Tibial nerve (tissue), 4 donors: Measurements from ENCODE around the gene TJP2. TPM values are rescaled to one million over a fixed set of nuclear protein-coding genes. Genes with fewer than 3 reads are reported as not detected.

Experiments
- DNase-seq, 2 donors: peaks; one replicate each; pipeline ENCODE4 v3.0.0-alpha.2; 2019; ENCODE audit warnings: low spot score in 2 of 2
- H3K27ac ChIP-seq, 4 donors: fragments of 200-600 bp; sonication (generic) in 3 of 4; one replicate each; pipeline ENCODE4 v1.5.1; 2017 to 2019; ENCODE audit warnings: mild to moderate bottlenecking in 1 of 4
- H3K27me3 ChIP-seq, 2 donors: fragments of 200-600 bp; sonication (generic) in 1 of 2; one replicate each; pipeline versions ENCODE4 v1.5.1 to v1.6.0; 2017 to 2019
- H3K36me3 ChIP-seq, 3 donors: fragments of 200-600 bp; sonication (generic); one replicate each; pipeline ENCODE4 v1.5.1; 2018 to 2019
- H3K4me1 ChIP-seq, 4 donors: fragments of 200-600 bp; sonication (generic) in 3 of 4; one replicate each; pipeline ENCODE4 v1.5.1; 2017 to 2019
- H3K4me3 ChIP-seq, 4 donors: fragments of 200-600 bp; sonication (generic) in 3 of 4; one replicate each; pipeline ENCODE4 v1.5.1; 2017 to 2019; ENCODE audit warnings: mild to moderate bottlenecking in 1 of 4, moderate library complexity in 1 of 4
- H3K9me3 ChIP-seq, 4 donors: fragments of 200-600 bp; sonication (generic) in 3 of 4; one replicate each; pipeline ENCODE4 v1.5.1; 2017 to 2019
- EP300 ChIP-seq, 2 donors: sonication (generic); formaldehyde crosslinking; IDR thresholded peaks; one replicate each; pipeline ENCODE4 v1.6.1; 2017; ENCODE audit warnings: antibody characterized with exemption in 2 of 2, mild to moderate bottlenecking in 1 of 2
- POLR2A ChIP-seq, 2 donors: fragments of 450-650 bp; IDR thresholded peaks; one replicate each; pipeline ENCODE4 v1.6.1; 2017; ENCODE audit warnings: antibody characterized with exemption in 2 of 2, mild to moderate bottlenecking in 2 of 2, moderate library complexity in 2 of 2
- WGBS, 2 donors: methylation state at CpG; one replicate each; pipeline ENCODE4 v1.1.5; 2018; 5-methylcytosine and 5-hydroxymethylcytosine counted together
- total RNA-seq, 4 donors: library from RNA; depleted of rRNA; stranded (reverse); fragments of >200 nt; gene quantifications; one replicate each; pipeline ENCODE4 v1.1.0, GENCODE V29; 2016
- TF ChIP-seq, protein P1 (sequence below), 5 experiments: fragments of 200-600 bp in 3 of 5; fragments of 450-650 bp in 2 of 5; sonication (generic) in 3 of 5; IDR thresholded peaks; one replicate each; pipeline ENCODE4 v1.5.1; 2016 to 2019; ENCODE audit warnings: antibody characterized with exemption in 5 of 5, mild to moderate bottlenecking in 3 of 5, moderate library complexity in 2 of 5

TJP2 gene
- total RNA-seq, 4 donors from 2014 or later, result 123 to 207 (median 182) TPM

GRCh38 chr9:69207503-69207902, 33.4 kb downstream of the TJP2 start:
- H3K4me1 ChIP-seq, result peaks cover 0 to 19% (median 0%) of the 10 kb centered on the region in 4 donors
- H3K27ac ChIP-seq, result no peak overlapping the region
- DNase-seq, result no peak
- no peaks in the 10 kb centered on the region for H3K9me3 ChIP-seq
- H3K36me3 ChIP-seq, result no peaks in the 10 kb centered on the region
- no peaks in the 10 kb centered on the region for H3K27me3 ChIP-seq
- 68% methylated on average over 6 of the region's 6 CpGs for WGBS, 2 donors
- no peak overlapping the region for H3K4me3 ChIP-seq
- no peak for TF ChIP-seq POLR2A (IDR thresholded peaks at IDR 0.05)
- no peak for TF ChIP-seq EP300 (IDR thresholded peaks at IDR 0.05)
- TF ChIP-seq, protein P1, sequence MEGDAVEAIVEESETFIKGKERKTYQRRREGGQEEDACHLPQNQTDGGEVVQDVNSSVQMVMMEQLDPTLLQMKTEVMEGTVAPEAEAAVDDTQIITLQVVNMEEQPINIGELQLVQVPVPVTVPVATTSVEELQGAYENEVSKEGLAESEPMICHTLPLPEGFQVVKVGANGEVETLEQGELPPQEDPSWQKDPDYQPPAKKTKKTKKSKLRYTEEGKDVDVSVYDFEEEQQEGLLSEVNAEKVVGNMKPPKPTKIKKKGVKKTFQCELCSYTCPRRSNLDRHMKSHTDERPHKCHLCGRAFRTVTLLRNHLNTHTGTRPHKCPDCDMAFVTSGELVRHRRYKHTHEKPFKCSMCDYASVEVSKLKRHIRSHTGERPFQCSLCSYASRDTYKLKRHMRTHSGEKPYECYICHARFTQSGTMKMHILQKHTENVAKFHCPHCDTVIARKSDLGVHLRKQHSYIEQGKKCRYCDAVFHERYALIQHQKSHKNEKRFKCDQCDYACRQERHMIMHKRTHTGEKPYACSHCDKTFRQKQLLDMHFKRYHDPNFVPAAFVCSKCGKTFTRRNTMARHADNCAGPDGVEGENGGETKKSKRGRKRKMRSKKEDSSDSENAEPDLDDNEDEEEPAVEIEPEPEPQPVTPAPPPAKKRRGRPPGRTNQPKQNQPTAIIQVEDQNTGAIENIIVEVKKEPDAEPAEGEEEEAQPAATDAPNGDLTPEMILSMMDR (IDR thresholded peaks at IDR 0.05), result no peak

DNA sequence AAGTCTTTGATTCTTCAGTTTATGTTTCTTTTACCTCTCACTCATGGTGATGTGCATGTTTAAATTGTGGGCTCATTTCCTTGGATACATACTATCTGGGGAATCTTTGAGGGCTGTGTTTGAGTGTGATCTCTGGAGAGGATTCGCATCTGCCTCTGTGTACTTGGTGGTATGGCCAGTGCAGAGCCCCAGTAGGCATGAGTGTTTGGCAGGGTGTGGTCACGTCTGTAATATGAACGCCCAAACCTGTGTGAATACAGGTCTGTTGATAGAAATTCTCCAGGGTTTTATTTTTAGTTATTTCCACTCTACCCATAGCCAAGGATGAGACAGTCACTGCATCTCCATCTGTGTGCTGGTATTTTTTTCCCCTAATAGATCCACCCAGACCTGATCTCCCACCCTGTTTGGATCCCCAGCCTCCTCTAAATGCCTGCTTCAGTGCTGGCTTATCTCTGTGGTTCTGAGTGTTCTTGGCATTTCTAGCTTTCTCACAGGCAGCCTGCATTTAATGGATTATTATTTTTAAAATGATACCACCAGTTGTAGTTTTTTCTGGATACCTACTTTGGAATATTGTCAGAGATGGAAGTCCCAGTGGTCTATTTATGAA, 37.5 kb downstream of the TJP2 start:
- TF ChIP-seq POLR2A (IDR thresholded peaks at IDR 0.05) (no peak), EP300 (IDR thresholded peaks at IDR 0.05) (no peak)
- TF ChIP-seq, protein P1 (IDR thresholded peaks at IDR 0.05), result no peak
- WGBS, 2 donors, result 85 to 91% methylated on average over 3 of the region's 3 CpGs

DNA sequence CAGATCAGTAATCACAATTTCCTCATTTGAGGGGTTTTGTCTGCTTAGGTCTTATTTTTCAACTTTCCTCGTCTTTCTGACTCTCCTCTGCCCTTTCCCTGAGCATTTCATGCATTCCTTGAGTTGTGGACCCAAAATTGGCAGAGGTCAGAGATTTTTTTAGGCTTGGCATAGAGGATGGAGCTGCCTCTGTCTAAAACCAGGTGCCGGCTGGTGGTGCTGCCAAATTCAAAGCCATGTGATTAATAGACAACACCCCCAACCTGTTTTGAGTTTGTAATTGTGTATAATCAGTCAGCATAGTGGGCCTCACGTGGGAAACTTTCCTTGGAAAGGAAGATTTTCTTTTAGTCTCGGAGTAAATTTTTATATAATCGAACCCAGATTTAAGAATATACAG, 39.6 kb downstream of the TJP2 start:
- Histone ChIP-seq H3K4me3 (no peak overlapping the region), H3K9me3 (no peaks in the 10 kb centered on the region), H3K27me3 (no peaks in the 10 kb centered on the region), H3K4me1 (peaks cover 0 to 3% (median 0%) of the 10 kb centered on the region in 4 donors), H3K36me3 (peaks cover 0 to 21% (median 0%) of the 10 kb centered on the region in 3 donors), H3K27ac (no peak overlapping the region)
- 79 to 86% methylated on average over 5 of the region's 5 CpGs for WGBS, 2 donors
- TF ChIP-seq EP300 (IDR thresholded peaks at IDR 0.05) (no peak), POLR2A (IDR thresholded peaks at IDR 0.05) (no peak)
- TF ChIP-seq, protein P1 (IDR thresholded peaks at IDR 0.05), result no peak
- DNase-seq, result no peak

More for the DNA sequence above, 37.5 kb downstream of the TJP2 start:
- H3K27ac ChIP-seq, result no peak overlapping the region
- no peaks in the 10 kb centered on the region for H3K9me3 ChIP-seq
- no peak overlapping the region for H3K4me3 ChIP-seq
- peaks cover 0 to 7% (median 0%) of the 10 kb centered on the region in 3 donors for H3K36me3 ChIP-seq
- H3K27me3 ChIP-seq, result no peaks in the 10 kb centered on the region
- peaks cover 0 to 3% (median 0%) of the 10 kb centered on the region in 4 donors for H3K4me1 ChIP-seq
- no peak for DNase-seq

GRCh38 chr9:69214939-69215338, 40.9 kb downstream of the TJP2 start:
- Histone ChIP-seq H3K9me3 (no peaks in the 10 kb centered on the region), H3K4me1 (peaks cover 0 to 3% (median 0%) of the 10 kb centered on the region in 4 donors), H3K27ac (no peak overlapping the region), H3K36me3 (peaks cover 0 to 33% (median 0%) of the 10 kb centered on the region in 3 donors), H3K4me3 (no peak overlapping the region), H3K27me3 (no peaks in the 10 kb centered on the region)
- 90 to 94% methylated on average over 4 of the region's 4 CpGs for WGBS, 2 donors
- no peak for DNase-seq
- TF ChIP-seq EP300 (IDR thresholded peaks at IDR 0.05) (no peak), POLR2A (IDR thresholded peaks at IDR 0.05) (no peak)
- TF ChIP-seq, protein P1 (IDR thresholded peaks at IDR 0.05), result no peak

DNA sequence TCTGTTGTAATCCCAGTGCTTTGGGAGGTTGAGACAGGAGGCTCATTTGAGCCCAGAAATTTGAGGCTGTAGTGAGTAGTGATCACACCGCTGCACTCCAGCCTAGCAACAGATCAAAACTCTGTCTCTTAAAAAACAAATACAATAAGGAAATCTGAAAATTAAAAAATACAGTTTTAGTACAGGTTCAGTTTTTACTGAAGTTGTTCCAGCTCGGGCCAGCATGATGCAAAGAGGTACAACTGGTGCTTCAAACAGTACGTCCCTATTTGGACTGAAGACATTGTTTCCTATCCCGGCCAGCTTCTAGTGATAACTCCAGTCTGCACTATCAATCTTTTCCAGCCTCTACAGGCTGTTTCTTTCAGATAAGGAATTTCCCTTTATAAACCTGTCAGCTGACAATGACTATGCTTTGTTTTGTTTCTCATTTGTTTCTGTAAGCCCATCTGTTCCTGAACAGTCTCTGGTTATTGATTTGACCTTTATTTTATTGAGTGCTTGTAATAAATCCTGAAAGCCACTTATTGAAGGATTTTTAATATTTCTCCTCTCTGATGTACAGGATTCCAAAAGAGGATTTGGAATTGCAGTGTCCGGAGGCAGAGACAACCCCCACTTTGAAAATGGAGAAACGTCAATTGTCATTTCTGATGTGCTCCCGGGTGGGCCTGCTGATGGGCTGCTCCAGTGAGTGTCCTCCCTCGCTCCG, 41.9 kb downstream of the TJP2 start:
- 78% methylated on average over 9 of the region's 9 CpGs for WGBS, 2 donors
- Histone ChIP-seq H3K9me3 (no peaks in the 10 kb centered on the region), H3K27ac (no peak overlapping the region), H3K36me3 (peaks cover 0 to 41% (median 0%) of the 10 kb centered on the region in 3 donors), H3K4me3 (no peak overlapping the region), H3K27me3 (no peaks in the 10 kb centered on the region), H3K4me1 (peaks cover 0 to 3% (median 0%) of the 10 kb centered on the region in 4 donors)
- no peak for DNase-seq
- TF ChIP-seq POLR2A (IDR thresholded peaks at IDR 0.05) (no peak), EP300 (IDR thresholded peaks at IDR 0.05) (no peak)
- TF ChIP-seq, protein P1 (IDR thresholded peaks at IDR 0.05), result no peak
